ENCODE measurements around the gene MBP. TPM values are rescaled to one million over a fixed set of nuclear protein-coding genes. Genes with fewer than 3 reads are reported as not detected.

The MBP gene
- total RNA-seq, 1 experiment from 2014 or later = not detected

GRCh38 chr18:77165503-77166188 is 33.1 kb upstream of the MBP start:
- CTCF ChIA-PET = no interaction called here
- POLR2A ChIA-PET (ENCODE audit: low non-redundant PET) = no interaction called here

GRCh38 chr18:77164763-77165485 is 32.3 kb upstream of the MBP start:
- CTCF ChIA-PET = no interaction called here
- no peak overlapping the region for H3K27ac ChIP-seq (ENCODE audit: low read depth, low read length, poor library complexity, severe bottlenecking)
- intact Hi-C loops (cut with micrococcal nuclease; ENCODE audit: unreplicated experiment) = no loop called here

More at GRCh38 chr18:77165503-77166188, 33.1 kb upstream of the MBP start:
- Histone ChIP-seq H3K27me3 (replicated peaks; ENCODE audit: insufficient read depth, low read depth, low read length, poor library complexity) (peaks cover 3% of the 10 kb centered on the region), H3K36me3 (ENCODE audit: insufficient read depth, low read length, poor library complexity, severe bottlenecking) (no peaks in the 10 kb centered on the region), H3K27ac (ENCODE audit: low read depth, low read length, poor library complexity, severe bottlenecking) (no peak overlapping the region), H3K9me3 (ENCODE audit: low read depth, low read length, poor library complexity, severe bottlenecking) (no peaks in the 10 kb centered on the region), H3K4me3 (ENCODE audit: low read depth, low read length, poor library complexity, severe bottlenecking) (no peak overlapping the region), H3K4me1 (ENCODE audit: insufficient read depth, low read length, poor library complexity, severe bottlenecking) (no peaks in the 10 kb centered on the region)
- no peak for DNase-seq (ENCODE audit: low spot score)
- TF ChIP-seq, protein P1, sequence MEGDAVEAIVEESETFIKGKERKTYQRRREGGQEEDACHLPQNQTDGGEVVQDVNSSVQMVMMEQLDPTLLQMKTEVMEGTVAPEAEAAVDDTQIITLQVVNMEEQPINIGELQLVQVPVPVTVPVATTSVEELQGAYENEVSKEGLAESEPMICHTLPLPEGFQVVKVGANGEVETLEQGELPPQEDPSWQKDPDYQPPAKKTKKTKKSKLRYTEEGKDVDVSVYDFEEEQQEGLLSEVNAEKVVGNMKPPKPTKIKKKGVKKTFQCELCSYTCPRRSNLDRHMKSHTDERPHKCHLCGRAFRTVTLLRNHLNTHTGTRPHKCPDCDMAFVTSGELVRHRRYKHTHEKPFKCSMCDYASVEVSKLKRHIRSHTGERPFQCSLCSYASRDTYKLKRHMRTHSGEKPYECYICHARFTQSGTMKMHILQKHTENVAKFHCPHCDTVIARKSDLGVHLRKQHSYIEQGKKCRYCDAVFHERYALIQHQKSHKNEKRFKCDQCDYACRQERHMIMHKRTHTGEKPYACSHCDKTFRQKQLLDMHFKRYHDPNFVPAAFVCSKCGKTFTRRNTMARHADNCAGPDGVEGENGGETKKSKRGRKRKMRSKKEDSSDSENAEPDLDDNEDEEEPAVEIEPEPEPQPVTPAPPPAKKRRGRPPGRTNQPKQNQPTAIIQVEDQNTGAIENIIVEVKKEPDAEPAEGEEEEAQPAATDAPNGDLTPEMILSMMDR (conservative IDR thresholded peaks at IDR 0.05; ENCODE audit: low read depth, low read length) = no peak
- no peak for TF ChIP-seq EZH2 (IDR thresholded peaks at IDR 0.05; ENCODE audit: borderline replicate concordance, low read depth, low read length, poor library complexity, severe bottlenecking)
- no TSS peak for BruUV-seq (replicated peaks)
- intact Hi-C loops (cut with micrococcal nuclease; ENCODE audit: unreplicated experiment) = no loop called here

GRCh38 chr18:77164026-77164425 is 31.4 kb upstream of the MBP start:
- CTCF ChIA-PET = no interaction called here
- TF ChIP-seq, protein P1 (conservative IDR thresholded peaks at IDR 0.05; ENCODE audit: low read depth, low read length) = no peak
- TF ChIP-seq EZH2 (IDR thresholded peaks at IDR 0.05; ENCODE audit: borderline replicate concordance, low read depth, low read length, poor library complexity, severe bottlenecking) = no peak
- Histone ChIP-seq H3K9me3 (ENCODE audit: low read depth, low read length, poor library complexity, severe bottlenecking) (no peaks in the 10 kb centered on the region), H3K4me1 (ENCODE audit: insufficient read depth, low read length, poor library complexity, severe bottlenecking) (no peaks in the 10 kb centered on the region), H3K4me3 (ENCODE audit: low read depth, low read length, poor library complexity, severe bottlenecking) (no peak overlapping the region), H3K36me3 (ENCODE audit: insufficient read depth, low read length, poor library complexity, severe bottlenecking) (no peaks in the 10 kb centered on the region), H3K27ac (ENCODE audit: low read depth, low read length, poor library complexity, severe bottlenecking) (no peak overlapping the region), H3K27me3 (replicated peaks; ENCODE audit: insufficient read depth, low read depth, low read length, poor library complexity) (peaks cover 3% of the 10 kb centered on the region)
- intact Hi-C loops (cut with micrococcal nuclease; ENCODE audit: unreplicated experiment) = no loop called here
- DNase-seq (ENCODE audit: low spot score) = no peak
- no TSS peak for BruUV-seq (replicated peaks)
- POLR2A ChIA-PET (ENCODE audit: low non-redundant PET) = no interaction called here

More at GRCh38 chr18:77164763-77165485, 32.3 kb upstream of the MBP start:
- POLR2A ChIA-PET (ENCODE audit: low non-redundant PET) = no interaction called here
- Histone ChIP-seq H3K4me1 (ENCODE audit: insufficient read depth, low read length, poor library complexity, severe bottlenecking) (no peaks in the 10 kb centered on the region), H3K27me3 (replicated peaks; ENCODE audit: insufficient read depth, low read depth, low read length, poor library complexity) (peaks cover 3% of the 10 kb centered on the region), H3K36me3 (ENCODE audit: insufficient read depth, low read length, poor library complexity, severe bottlenecking) (no peaks in the 10 kb centered on the region), H3K4me3 (ENCODE audit: low read depth, low read length, poor library complexity, severe bottlenecking) (no peak overlapping the region), H3K9me3 (ENCODE audit: low read depth, low read length, poor library complexity, severe bottlenecking) (no peaks in the 10 kb centered on the region)
- DNase-seq (ENCODE audit: low spot score) = no peak
- BruUV-seq (replicated peaks) = no TSS peak
- TF ChIP-seq EZH2 (IDR thresholded peaks at IDR 0.05; ENCODE audit: borderline replicate concordance, low read depth, low read length, poor library complexity, severe bottlenecking) = no peak
- TF ChIP-seq, protein P1 (conservative IDR thresholded peaks at IDR 0.05; ENCODE audit: low read depth, low read length) = no peak
